TTC549 (cell line): ENCODE results near the gene TCF7.

Experiments
- FAIRE-seq: peaks from 2 replicates; lab custom pipeline; 2012; peaks lifted over from hg19 to GRCh38; lab: Jason Lieb, UNC

TCF7 gene

DNA sequence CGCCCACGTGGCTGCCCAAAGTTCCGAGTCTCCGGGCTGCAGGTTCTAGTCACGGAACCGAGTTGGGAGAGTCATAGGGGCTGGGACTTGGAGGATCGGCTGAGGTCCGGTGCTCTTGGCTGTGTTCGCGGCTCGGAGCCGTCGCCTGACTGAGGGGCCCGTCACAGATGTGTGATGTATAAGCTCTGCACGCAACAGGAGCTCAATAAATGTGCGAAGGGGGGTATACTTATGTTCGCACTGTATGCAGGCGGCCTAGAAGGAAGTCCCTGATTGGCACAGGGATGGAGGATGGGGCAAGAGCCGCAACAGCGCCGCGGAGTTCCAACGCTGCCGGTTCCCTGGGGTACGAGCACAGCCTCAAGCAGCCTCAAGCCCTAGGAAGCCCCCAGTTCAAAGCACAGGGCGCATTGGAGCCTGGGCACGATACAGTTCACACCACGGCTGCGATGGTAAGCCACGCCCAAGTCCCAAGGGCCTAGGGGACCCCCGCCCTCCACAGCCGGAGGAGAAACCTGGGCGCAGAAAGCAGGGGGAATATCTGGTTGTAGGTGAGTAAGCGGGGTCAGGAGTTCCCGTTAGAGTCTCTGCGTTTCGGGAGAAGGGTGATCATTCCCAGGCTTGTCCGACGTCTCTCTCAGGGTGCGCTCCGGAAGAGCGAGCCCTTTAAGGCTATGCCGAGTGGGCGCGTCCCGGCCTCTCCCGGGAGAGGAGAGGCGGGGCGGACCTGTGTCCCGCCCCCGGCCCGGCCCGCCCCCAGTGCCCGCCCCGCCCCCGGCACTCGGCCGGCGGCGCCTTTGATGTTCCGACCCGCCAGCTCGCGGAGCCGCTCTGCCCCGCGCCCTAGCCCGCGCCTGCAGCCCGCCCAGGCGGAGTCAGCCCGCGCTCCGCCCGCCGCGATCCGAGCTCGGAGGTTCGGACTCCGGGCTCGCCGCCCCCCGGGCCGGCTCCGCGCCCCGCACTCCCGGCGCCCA lies at the start of gene TCF7:
TSS of gene TCF7 (plus strand) at position 780 of the 974 bp plus-strand sequence. CDS start 226 bp downstream, outside the sequence.
- FAIRE-seq: no peak

DNA sequence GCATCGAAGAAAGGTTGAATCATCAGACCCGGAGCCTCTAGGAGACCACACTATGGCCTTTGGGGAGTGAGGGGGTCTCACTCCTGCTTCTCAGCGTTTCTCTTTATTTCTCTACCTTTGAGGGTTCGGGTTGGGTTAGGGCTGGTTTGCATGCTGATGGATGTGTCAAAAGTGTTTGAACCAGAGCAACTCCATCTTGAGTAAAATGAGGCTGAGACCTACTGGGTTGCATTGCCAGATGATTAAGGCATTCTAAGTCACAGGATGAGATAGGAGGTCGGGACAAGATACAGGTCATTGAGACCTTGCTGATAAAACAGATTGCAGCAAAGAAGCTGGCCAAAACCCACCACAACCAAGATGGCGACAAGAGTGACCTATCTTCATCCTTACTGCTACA lies 44.9 kb upstream of the TCF7 start:
- FAIRE-seq: no peak

GRCh38 chr5:134070725-134071613 lies 43.5 kb upstream of the TCF7 start:
- no peak for FAIRE-seq

GRCh38 chr5:134071614-134072207 lies 42.8 kb upstream of the TCF7 start:
- no peak for FAIRE-seq

DNA sequence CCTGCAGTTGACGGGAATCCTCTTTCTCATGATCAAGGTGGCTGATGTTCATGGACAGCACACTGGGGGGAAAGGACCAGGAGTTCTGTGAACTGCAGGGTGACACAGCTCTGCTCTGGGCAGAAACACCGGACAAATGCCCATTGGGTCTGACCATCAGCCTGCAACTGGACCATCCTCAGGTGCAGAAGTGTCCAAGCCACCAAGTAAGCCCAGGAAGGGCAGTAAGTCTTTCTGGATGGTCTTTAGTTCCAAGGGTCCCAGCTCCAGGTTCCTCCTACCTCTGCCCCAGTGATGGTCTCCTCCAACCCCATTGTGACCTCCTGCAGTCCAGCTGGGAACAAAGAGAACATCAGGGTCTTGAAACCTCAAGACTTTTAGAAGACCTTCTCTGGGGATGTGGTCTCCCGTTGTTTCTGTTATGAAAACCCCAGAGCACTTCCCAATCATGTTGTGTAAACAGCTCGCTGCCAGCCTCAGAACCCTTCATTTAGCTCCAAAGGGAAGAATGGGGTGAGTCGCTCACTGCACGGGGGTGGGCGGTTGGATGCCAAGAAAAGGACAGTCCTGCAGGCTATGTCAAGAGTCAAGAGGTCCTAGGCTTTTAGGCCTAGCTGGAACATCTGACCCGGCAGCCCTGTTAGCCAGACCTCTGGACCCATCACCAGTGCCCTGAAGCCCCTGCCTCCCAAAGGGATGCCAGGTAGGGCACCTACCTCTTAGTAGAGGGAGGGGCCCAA lies 41.8 kb upstream of the TCF7 start:
- FAIRE-seq: no peak

DNA sequence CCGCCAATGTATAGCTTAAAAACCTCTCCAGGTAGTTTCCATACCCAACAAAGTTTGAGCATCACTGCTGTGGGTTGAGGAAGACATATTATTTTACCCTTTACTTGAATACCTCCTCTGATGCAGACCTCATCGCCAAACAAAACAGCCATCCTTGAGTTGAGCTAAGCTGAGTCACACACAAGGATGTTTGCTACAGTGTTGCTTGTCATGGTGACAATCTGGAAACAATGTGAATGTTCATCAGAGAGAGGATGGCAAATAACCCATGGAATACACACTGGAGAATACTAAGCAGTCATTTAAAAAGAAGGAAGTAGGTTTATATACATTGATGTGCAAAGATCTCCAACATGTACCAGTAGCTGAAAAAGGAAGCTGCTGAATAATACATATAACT lies 41.1 kb upstream of the TCF7 start:
- no peak for FAIRE-seq

- FAIRE-seq: no peak
Measured at GRCh38 chr5:134075102-134075501, 39.4 kb upstream of the TCF7 start.

GRCh38 chr5:134077926-134078580 lies 36.4 kb upstream of the TCF7 start:
- no peak for FAIRE-seq

GRCh38 chr5:134079748-134080581 lies 34.5 kb upstream of the TCF7 start:
- FAIRE-seq: no peak

GRCh38 chr5:134082264-134082992 lies 32.1 kb upstream of the TCF7 start:
- FAIRE-seq: no peak

DNA sequence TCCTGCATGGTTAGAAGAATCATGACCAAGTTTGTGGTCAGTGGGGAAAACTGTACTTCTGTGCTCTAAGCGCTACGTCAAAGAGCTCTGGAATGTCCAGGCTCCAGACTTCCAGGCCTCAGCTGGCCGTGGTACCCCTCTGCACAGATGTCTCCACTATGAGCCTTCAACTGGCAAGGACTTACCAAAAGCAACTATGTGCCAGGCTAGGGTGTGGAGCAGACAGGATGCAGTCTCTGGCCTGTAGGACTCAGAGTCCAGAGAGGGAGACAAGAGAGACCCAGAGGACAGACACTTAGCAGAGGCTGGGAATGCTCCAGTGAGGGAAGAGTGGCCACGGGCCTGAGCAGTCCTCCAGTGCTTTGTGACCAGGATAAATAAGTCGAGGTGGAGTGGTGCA lies 31.0 kb upstream of the TCF7 start:
- no peak for FAIRE-seq

DNA sequence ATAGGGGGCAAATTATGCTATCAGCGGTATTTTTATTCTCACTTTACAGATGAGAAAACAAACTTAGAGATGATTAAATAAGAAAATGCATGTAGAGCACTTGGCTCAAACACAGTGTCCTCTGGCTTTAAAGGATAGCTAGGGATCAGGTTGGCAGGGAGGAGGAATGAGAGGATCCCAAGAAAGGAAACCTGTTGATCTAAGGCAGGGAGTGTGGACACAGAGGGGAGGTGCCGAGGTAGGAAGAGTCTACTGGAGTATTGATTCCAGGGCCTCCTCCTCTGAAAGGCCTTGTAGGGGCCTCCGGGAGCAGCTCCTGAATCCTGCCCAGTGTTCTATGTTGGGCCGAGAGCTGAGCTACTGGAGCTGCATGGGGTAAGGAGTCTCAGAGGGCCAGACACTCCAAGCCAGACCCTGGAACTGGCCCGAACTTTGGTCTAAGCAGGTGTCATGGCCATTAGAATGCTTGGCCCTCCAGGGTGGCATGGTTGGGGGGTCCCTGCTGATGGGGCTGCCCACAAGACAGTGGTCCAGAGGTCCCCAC lies 30.4 kb upstream of the TCF7 start:
- no peak for FAIRE-seq

GRCh38 chr5:134084570-134084969 lies 29.9 kb upstream of the TCF7 start:
- FAIRE-seq: no peak

GRCh38 chr5:134085411-134085810 lies 29.1 kb upstream of the TCF7 start:
- no peak for FAIRE-seq

DNA sequence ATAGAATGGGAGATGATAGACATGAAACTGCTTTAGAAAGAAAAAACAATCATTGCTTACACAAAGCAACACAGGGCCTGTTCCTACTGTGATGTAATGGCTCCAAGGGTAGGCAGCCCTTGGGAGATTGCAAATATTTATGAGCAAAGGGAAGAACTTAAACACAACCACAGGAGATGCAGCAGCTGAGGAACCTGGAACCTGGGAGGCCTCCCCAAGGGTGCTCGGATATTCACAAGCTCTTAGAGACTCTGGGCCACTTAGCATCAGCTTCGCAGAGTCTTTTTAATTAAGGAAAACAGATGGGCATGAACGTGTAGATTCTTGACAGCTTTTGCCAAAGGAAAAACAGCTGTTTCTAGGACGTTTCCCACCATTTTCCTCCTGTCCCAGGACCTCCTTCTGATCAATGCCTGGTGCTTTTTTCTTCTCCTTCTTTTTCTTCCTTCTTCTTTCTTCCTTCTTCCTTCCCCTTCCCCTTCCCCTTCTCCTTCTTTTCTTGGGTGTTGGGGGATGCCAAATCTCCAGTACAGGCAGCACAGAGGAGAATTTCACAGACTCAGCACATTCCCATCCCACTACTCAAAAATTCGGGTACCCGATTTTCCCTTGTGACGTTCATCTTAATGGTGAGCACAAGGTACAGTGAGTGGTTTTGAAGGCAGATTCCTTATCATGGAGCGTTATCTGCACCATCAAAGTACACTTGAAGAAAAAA lies 28.1 kb upstream of the TCF7 start:
- FAIRE-seq: no peak

DNA sequence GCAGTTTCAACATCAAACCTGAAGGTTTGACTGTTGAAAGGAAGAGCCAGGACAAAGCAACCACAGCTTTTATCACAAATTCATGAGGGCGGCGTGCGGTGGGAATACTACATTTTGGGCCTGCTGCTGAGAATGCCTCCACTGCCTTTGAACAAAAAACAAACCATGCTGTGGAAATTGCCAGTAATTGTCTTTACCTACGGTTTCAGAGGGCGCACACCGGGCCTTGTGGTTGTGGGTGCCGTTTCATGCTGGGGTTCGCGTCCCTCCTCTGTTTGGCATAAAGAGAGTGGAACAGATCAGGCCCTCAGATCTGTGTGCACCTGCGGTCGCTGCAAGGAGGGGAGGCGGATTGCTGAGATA lies 27.6 kb upstream of the TCF7 start:
- no peak for FAIRE-seq

DNA sequence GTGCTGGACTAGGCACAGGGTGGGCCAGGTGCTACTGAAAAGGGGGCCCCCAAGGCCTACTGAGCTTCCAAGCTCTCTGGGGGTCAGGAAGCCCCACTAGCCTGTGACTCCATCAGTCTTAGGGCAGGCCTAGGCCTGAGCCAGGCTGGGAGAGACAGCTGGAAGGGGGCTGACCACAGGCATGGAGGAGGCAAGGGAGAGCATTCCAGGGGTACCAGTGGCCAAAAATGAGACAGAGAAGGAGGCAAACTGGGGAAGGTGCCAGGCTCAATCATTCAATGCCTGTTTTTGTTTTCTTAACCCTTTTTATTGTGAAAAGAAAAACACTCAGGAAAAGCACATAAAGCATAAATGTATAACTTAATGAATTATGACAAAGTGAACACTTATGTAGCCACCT lies 26.2 kb upstream of the TCF7 start:
- FAIRE-seq: no peak

DNA sequence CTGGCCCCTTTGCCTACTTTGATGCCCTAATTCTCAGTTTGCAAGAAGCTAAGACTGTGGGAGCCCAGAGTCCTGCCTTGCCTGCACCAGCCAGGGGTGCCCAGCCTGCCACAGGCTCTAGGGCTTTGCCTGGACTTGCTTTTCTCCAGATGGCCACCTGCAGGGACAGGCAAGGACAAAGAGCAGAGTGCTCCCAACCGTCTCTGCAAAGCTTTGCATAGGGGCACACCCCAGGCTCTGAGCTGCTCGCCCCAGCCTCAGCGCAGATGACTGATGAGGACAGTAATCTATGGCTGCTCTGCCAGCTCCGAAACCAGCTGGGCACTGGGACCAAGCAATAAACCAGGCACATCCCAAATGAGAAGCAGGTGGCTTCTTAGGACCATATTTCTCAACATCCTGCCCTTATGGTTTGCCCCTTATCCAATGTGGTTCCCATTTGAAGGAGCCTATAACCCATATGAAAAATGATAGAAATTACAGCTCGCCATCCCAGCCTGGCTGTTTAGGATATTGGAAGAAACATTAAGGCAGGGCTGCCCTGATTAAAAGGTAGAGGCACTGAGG lies 25.4 kb upstream of the TCF7 start:
- FAIRE-seq: no peak

GRCh38 chr5:134090522-134090921 lies 24.0 kb upstream of the TCF7 start:
- FAIRE-seq: no peak
